Activated T-helper 17 cell treated with anti-CD3 and anti-CD28 coated beads, Interleukin-2, amount 50 U/mL, for 72 hours (primary cell): Measurements from ENCODE around the gene DSE. TPM values are rescaled to one million over a fixed set of nuclear protein-coding genes. Genes with fewer than 3 reads are reported as not detected.

Source experiments
- total RNA-seq, 2 donors: library from RNA; stranded (reverse); gene quantifications; one replicate each; pipeline ENCODE4 v1.2.3, GENCODE V29; 2022

Gene DSE
- total RNA-seq, 2 donors from 2014 or later, result 26.0 to 28.9 TPM

Other genes with a start within 250 kb of the DSE start
- gene COL10A1, start 244.8 kb upstream of the DSE start, total RNA-seq, result not detected
- gene TSPYL4, start 116.9 kb upstream of the DSE start, total RNA-seq, result 10 to 100 TPM; 10.3 to 13.1 TPM
- 10 to 100 TPM; 47.9 to 64.6 TPM for gene TSPYL1, start 91.0 kb upstream of the DSE start, total RNA-seq
- gene CALHM6, start 90.4 kb downstream of the DSE start, total RNA-seq, result 10 to 100 TPM in 1 of 2 donors, 1 to 10 TPM in 1; 7.5 to 18.9 TPM
- gene CALHM5, start 140.7 kb downstream of the DSE start, total RNA-seq, result not detected
- gene TRAPPC3L, start 174.7 kb downstream of the DSE start, total RNA-seq, result not detected
- not detected for gene CALHM4, start 182.8 kb downstream of the DSE start, total RNA-seq
- gene RWDD1, start 200.6 kb downstream of the DSE start, total RNA-seq, result 10 to 100 TPM; 24.4 to 44.6 TPM
- gene RSPH4A, start 245.5 kb downstream of the DSE start, total RNA-seq, result under 1 TPM in 1 of 2 donors, not detected in 1; 0.28 TPM